Stimulated activated naive CD4-positive, alpha-beta T cell treated with Interleukin-2 at 50 U/mL for 16 hours (primary cell): ENCODE results near the gene SMAD3.
A peak's percentile ranks its signal among the peaks of the same experiment; 100 is the strongest.
"Not testable (repeated sequence)": the region's sequence is repeated elsewhere in the genome, so short reads cannot be mapped to it uniquely, and the experiment has no call there.

ENCODE experiments used
- DNase-seq: peaks from one replicate; lab custom pipeline; 2025; lab: John Stamatoyannopoulos, UW

Gene SMAD3

GRCh38 chr15:67110958-67111864, 45.8 kb downstream of the SMAD3 start:
- DNase-seq = no peak

DNA sequence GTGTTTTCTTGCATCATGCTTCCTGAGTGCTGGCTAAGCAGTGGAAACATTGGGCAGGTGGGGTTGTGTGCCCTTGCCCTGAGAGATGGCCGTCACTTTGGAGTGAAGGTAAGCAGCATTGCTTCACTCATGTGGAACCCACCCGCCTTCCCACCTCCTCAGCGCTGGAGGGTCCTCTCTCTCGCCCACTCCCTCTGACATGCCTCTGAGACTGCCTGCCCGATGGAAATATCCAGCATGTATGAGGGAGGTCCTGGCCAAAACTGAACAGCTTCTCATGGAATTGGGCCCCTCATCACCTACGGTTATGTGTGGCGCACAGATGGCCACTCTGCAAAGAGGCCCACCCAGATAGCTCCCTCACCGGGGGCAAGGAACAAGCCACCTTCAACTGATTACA, 48.6 kb downstream of the SMAD3 start:
- DNase-seq = no peak

DNA sequence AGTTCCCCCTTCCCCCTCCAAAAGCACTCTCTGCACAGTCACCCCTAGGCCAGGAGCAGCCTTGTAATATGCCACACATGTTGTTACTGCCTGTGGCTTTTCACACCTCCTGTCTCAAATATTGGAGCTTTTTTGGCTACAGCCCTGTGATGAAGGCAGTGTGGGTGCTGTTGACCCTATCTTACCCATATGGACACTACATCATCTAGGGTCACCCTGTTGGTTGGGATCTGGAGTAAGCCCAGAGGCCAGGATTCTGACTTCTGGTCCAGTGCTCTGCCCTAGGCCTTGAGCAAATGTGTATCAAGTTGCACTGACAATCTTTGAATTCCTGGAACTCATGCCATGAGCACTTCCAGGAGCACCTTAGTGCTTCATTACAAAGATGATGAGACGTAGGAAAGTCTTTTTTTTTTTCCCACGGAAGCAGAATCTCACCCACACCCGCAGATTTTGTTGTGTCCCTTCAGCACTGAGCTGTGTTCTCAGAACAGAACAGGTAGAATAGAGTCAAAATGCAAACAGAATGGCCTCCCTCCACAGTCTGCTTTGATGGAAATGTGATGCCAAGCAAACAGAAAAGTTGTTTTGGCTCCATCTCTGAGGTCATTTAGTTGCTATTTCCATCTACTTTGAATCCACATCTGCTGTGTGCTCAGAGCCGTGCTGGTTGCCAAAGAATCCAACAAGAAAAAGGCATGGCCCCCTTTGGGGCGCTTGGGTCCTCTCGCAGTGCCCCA, 49.6 kb downstream of the SMAD3 start:
- DNase-seq = peak; percentile 13

- DNase-seq = no peak
These were observed 50.2 kb downstream of the SMAD3 start for GRCh38 chr15:67115586-67115969.

- DNase-seq = no peak
These were observed 51.3 kb downstream of the SMAD3 start for GRCh38 chr15:67116742-67117141.

GRCh38 chr15:67117370-67117769, 52.0 kb downstream of the SMAD3 start:
- DNase-seq = no peak

DNA sequence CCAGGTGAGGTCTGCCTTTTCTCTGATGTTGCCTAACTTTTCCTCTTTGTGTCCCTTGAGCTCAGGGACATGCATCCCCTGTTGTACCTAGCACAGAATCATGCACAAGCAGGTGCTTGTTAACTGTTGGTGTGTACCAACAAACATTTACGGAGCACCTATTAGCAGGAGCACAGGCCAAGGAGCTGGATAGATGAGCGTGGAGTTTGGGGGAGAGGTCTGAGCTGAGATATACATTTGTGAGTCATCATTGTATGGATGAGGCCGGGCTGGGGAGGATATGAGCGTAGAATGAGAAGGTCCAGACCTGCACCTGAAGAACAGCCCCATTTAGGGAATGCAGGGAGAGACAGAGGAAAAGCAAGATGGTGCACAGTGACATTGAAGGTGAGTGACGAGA, 53.4 kb downstream of the SMAD3 start:
- no peak for DNase-seq

DNA sequence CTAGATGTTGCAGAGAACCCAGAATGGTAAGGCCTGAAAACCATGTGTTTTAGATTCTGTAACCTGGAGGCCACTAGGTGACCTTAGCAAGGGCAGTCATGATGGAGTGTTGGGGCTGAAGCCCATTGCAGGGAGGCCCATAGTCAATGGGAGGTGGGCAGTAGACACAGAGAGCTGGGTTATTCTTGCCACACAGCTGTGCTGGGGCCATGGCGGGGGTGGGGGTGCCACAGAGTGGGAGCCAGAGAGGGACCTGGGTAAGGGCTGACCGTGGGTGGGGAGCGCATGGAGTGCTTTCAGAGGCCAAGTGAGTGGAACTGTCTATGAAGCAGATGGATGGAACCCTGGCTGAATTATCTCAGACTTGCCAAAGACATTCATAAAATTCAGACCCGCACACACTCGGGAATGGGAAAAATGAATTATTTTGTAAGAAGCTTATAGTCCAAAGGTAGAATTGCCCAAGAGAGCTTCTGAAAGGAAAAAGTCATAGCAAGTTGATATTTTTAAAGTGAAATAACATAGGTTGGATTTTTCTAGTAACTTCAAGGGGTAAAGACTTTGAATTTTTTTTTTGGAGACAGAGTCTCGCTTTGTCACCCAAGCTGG, 53.9 kb downstream of the SMAD3 start:
- DNase-seq = no peak

DNA sequence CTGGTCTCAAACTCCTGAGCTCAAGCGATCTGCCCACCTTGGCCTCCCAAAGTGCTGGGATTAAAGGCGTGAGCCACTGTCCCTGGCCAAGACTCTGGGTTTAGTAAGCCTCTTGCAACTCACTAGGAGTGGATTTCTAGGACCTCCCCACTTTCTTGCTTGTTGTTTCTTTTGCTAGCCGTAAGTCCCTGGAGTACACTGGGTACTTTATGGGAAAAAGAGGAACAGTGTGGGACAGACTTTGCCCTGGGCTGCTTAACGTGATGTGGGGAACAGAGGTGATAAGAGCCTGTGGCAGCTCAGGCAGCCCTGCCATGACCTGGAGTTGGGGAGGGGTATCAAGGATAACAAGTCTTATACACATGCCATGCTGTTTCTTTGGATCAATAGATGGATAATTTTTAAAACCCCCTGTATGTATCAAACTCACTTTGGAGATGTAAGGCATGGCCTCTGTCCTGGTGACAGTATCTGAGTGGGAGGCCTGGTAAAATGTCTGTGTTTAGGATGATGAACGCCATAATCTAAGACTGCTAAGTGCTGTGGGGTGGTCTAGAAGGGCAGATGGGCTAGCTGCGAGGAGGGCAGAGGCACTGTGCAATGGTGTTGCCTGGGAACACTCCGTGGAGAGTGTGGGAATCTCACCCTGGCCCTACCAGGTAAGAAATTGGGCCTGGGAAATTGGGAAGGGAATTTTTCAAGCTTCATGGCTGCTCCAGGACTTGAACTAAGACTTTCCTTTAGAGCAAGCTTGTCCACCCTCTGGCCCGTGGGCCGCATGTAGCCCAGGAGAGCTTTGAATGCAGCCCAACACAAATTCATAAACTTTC, 54.8 kb downstream of the SMAD3 start:
- DNase-seq = no peak

DNA sequence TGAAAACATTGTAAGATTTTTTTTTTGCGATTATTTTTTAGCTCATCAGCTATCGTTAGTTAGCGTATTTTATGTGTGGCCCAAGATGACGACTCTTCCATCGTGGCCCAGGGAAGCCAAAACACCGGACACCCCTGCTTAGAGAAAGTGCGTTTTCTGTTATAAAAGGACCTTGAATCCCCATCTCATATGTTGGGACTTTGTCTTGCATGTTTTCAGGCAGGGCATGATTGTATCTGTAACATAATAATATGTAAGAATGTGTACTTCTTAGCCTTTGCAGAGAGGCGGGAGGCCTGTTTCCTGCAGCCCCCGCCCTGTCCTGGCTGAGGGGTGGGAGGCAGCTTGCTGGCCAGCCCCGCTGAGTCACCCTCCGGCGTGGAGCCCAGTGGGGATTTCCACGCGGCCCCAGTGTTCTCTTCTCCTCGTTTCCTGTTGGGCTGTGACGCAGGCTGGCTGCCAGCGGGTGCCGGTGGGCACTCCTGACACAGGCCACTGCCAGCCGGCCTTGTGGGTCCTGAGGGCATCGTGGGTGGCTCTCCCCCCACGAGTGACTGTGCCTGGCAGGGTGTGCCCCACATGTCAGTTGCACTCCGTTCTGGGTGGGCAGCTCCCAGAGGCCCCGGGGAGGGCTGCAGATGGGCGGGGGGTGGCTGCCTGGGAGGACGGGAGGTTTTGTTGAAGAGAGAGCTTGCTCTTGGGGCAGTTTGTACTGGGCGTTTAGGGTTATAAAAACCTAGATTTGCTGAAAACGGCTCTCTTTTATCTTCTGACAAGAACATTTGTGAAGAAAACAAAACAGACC, 55.6 kb downstream of the SMAD3 start:
- DNase-seq = peak; percentile 87

- DNase-seq = no peak
These were observed 56.5 kb downstream of the SMAD3 start for GRCh38 chr15:67121644-67122605.

- DNase-seq = not testable (repeated sequence)
These were observed 57.4 kb downstream of the SMAD3 start for GRCh38 chr15:67122816-67123215.

GRCh38 chr15:67123291-67123690, 57.9 kb downstream of the SMAD3 start:
- not testable (repeated sequence) for DNase-seq

- no peak for DNase-seq
These were observed 58.7 kb downstream of the SMAD3 start for GRCh38 chr15:67124111-67124510.

DNA sequence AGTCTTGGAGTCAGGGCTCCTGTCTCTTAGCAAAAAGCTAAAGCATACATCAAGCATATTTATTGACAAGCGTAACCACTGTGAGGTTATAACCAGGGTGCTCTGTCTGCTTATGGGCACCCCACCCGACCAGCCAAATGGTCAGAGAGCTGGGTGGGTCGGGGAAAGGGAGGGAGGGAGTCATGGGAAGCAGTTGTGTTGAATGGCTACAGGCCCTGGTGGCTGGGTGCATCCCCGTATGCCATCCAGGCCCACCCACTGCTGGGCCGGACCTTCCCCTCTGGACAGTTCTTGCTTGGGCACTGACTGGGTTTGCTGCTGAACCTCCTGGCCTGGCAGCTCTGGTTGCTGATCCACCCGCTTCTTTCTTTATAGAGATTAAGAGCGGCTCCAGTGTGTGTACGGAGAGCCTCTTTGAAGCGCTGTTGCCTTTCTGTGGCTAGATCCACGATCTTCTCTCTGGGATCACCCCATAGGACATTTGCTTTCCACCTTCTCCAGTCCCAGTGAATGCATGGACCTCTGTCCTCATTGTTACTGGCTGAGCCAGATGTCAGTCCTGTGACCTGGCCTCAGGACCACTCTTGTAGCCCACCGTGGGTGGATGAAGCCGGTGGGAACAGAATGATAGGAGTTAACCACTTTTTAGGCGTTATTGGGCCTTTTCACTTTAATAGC, 59.6 kb downstream of the SMAD3 start:
- no peak for DNase-seq

- DNase-seq = no peak
These were observed 60.4 kb downstream of the SMAD3 start for GRCh38 chr15:67125589-67126502.

- DNase-seq = no peak
These were observed 61.3 kb downstream of the SMAD3 start for GRCh38 chr15:67126551-67127330.

- DNase-seq = no peak
These were observed 61.9 kb downstream of the SMAD3 start for GRCh38 chr15:67127331-67127664.
